Cardiac fibroblast (primary cell): ENCODE results near the gene PLXDC2.

Source experiments
- DNase-seq, 2 donors: peaks; one replicate each; pipeline versions ENCODE4 v3.0.0 to v3.0.0-alpha.2; 2010; ENCODE audit warnings: low read depth in 2 of 2
- H3K4me3 ChIP-seq, 2 donors: replicated peaks in 1 of 2; 1 replicate in 1 of 2; 2 replicates in 1 of 2; pipeline ENCODE4 v1.5.1; 2011; ENCODE audit warnings: low read depth in 2 of 2, low read length in 2 of 2, mild to moderate bottlenecking in 2 of 2, moderate library complexity in 1 of 2
- CTCF ChIP-seq: IDR thresholded peaks from one replicate; pipeline ENCODE4 v1.5.1; 2011; ENCODE audit warnings: low read depth, mild to moderate bottlenecking, low read length, inconsistent platforms

Gene PLXDC2

GRCh38 chr10:19815036-19815730, 1.0 kb upstream of the PLXDC2 start:
- no peak for TF ChIP-seq CTCF
- peak overlapping the region; percentile 73 to 75 for H3K4me3 ChIP-seq
- DNase-seq: peak in 1 of 2 donors; percentile 27

GRCh38 chr10:19815731-19816410, 361 bp upstream of the PLXDC2 start:
- no peak for TF ChIP-seq CTCF
- peak overlapping the region; percentile 73 to 75 for H3K4me3 ChIP-seq
- DNase-seq: peak; percentile 74 to 87

GRCh38 chr10:19817231-19817933, 1.1 kb downstream of the PLXDC2 start:
- peak in 1 of 2 donors; percentile 28 for DNase-seq
- peak; percentile 7 for TF ChIP-seq CTCF
- H3K4me3 ChIP-seq: peak overlapping the region; percentile 73 to 75

- no peak for DNase-seq
- TF ChIP-seq CTCF: no peak
- peak overlapping the region in 1 of 2 donors; percentile 73 for H3K4me3 ChIP-seq
Measured at GRCh38 chr10:19818876-19819275, 2.6 kb downstream of the PLXDC2 start.

GRCh38 chr10:19819419-19820033, 3.3 kb downstream of the PLXDC2 start:
- H3K4me3 ChIP-seq: no peak overlapping the region
- TF ChIP-seq CTCF: peak; percentile 63
- DNase-seq: peak; percentile 72 to 78
